HCT116 (cell line): ENCODE results near the gene FRA10AC1. TPM values are rescaled to one million over a fixed set of nuclear protein-coding genes. Genes with fewer than 3 reads are reported as not detected.

Experiments
- ATAC-seq: fragments of 200-7000 bp; cut with Tn5 transposase; 2 replicates; pipeline ENCODE4 v1.9.1; 2020; ENCODE audit warnings: mild to moderate bottlenecking, moderate library complexity
- BruUV-seq: library from RNA; stranded (reverse); fragments of 400-500 nt; replicated peaks from 2 replicates; lab custom pipeline; 2021; lab: Mats Ljungman, UMichigan
- CTCF ChIA-PET: fragments of 300-600 bp; sonication (Branson Sonifier 250); formaldehyde crosslinking; loops from one replicate; lab custom pipeline; 2021; ENCODE audit warnings: antibody characterized with exemption; lab: Charles Lee
- POLR2A ChIA-PET: fragments of 300-600, 350-600 bp; sonication (Branson Sonifier 250); formaldehyde crosslinking; loops from one replicate; lab custom pipeline; 2021; ENCODE audit warnings: antibody characterized with exemption; lab: Charles Lee
- RAD21 ChIA-PET, 2 experiments: fragments of 300-600 bp; sonication (Branson Sonifier 250); formaldehyde crosslinking; loops; one replicate each; lab custom pipeline; 2023; ENCODE audit warnings: low total read pairs in 2 of 2; ENCODE audit not compliant: uncharacterized antibody in 2 of 2, unreplicated experiment in 2 of 2, low non-redundant PET in 1 of 2; lab: Charles Lee
- DNase-seq: peaks from one replicate; pipeline ENCODE4 v3.0.0-alpha.2; 2010; ENCODE audit warnings: low read depth, low spot score
- H2AFZ ChIP-seq: fragments of 200-600 bp; shearing (Covaris generic), sonication (generic); 2 replicates; pipeline ENCODE4 v1.6.1; 2017; ENCODE audit warnings: low read depth, mixed run types, mixed read lengths, antibody characterized with exemption, low read length; ENCODE audit not compliant: poor library complexity, severe bottlenecking
- H3K27ac ChIP-seq: 2 replicates; pipeline ENCODE4 v1.5.1; 2012; ENCODE audit warnings: low read depth, low read length
- H3K27me3 ChIP-seq: fragments of 200-600 bp; sonication (generic); 2 replicates; pipeline ENCODE4 v1.6.1; 2016; ENCODE audit warnings: mixed run types, low read length, mixed read lengths; ENCODE audit not compliant: insufficient read depth
- H3K36me3 ChIP-seq, 2 experiments: fragments of 200-500 bp in 1 of 2; fragments of 200-600 bp in 1 of 2; sonication (Bioruptor generic) in 1 of 2; sonication (generic) in 1 of 2; 2 replicates each; pipeline versions ENCODE4 v1.5.1 to v1.6.1; 2014 to 2016; ENCODE audit warnings: low read length in 2 of 2, inconsistent platforms in 1 of 2, mixed read lengths in 1 of 2, mixed run types in 1 of 2; ENCODE audit not compliant: insufficient read depth in 2 of 2, control insufficient read depth in 1 of 2
- H3K4me1 ChIP-seq, 2 experiments: fragments of 200-600 bp in 1 of 2; sonication (generic) in 1 of 2; 2 replicates each; pipeline versions ENCODE4 v1.5.1 to v1.6.1; 2012 to 2017; ENCODE audit warnings: low read length in 2 of 2, inconsistent platforms in 1 of 2, mild to moderate bottlenecking in 1 of 2, mixed read lengths in 1 of 2, mixed run types in 1 of 2, moderate library complexity in 1 of 2; ENCODE audit not compliant: insufficient read depth in 2 of 2, control insufficient read depth in 1 of 2
- H3K4me2 ChIP-seq: fragments of 200-600 bp; sonication (generic); 2 replicates; pipeline ENCODE4 v1.6.1; 2017; ENCODE audit warnings: mixed run types, low read length, mixed read lengths
- H3K4me3 ChIP-seq, 2 experiments: fragments of 200-600 bp in 1 of 2; sonication (generic) in 1 of 2; replicated peaks in 1 of 2; 2 replicates each; pipeline ENCODE4 v1.5.1; 2011 to 2016; ENCODE audit warnings: low read length in 2 of 2, control low read depth in 1 of 2, low read depth in 1 of 2, mild to moderate bottlenecking in 1 of 2, mixed read lengths in 1 of 2, mixed run types in 1 of 2
- H3K79me2 ChIP-seq: fragments of 200-600 bp; sonication (generic); 2 replicates; pipeline ENCODE4 v1.6.1; 2017; ENCODE audit warnings: mild to moderate bottlenecking, mixed run types, low read length, moderate library complexity, mixed read lengths; ENCODE audit not compliant: insufficient read depth
- H3K9ac ChIP-seq: fragments of 200-600 bp; sonication (generic); 2 replicates; pipeline ENCODE4 v1.6.1; 2016; ENCODE audit warnings: low read length, mixed read lengths
- H3K9me2 ChIP-seq: fragments of 200-600 bp; sonication (generic), shearing (Covaris generic); 2 replicates; pipeline ENCODE4 v1.6.1; 2017; ENCODE audit warnings: mixed run types, mild to moderate bottlenecking, moderate library complexity; ENCODE audit not compliant: insufficient read depth
- H3K9me3 ChIP-seq, 2 experiments: fragments of 200-500 bp in 1 of 2; fragments of 200-600 bp in 1 of 2; sonication (Bioruptor generic) in 1 of 2; sonication (generic) in 1 of 2; 2 replicates each; pipeline ENCODE4 v1.6.1; 2014 to 2017; ENCODE audit warnings: low read length in 2 of 2, mixed read lengths in 2 of 2, inconsistent platforms in 1 of 2, low read depth in 1 of 2, mild to moderate bottlenecking in 1 of 2, mixed run types in 1 of 2, moderate library complexity in 1 of 2; ENCODE audit not compliant: control insufficient read depth in 1 of 2, insufficient read depth in 1 of 2
- H4K20me1 ChIP-seq: fragments of 200-600 bp; sonication (generic), shearing (Covaris generic); 2 replicates; pipeline ENCODE4 v1.6.1; 2017; ENCODE audit warnings: mixed run types, mild to moderate bottlenecking, moderate library complexity; ENCODE audit not compliant: insufficient read depth
- ELF1 ChIP-seq: IDR thresholded peaks from 2 replicates; pipeline ENCODE4 v1.6.1; 2012; ENCODE audit warnings: low read depth, borderline replicate concordance
- EZH2phosphoT487 ChIP-seq: fragments of 200-600 bp; IDR thresholded peaks from 2 replicates; pipeline ENCODE4 v1.6.1; 2018; ENCODE audit warnings: antibody characterized with exemption, borderline replicate concordance
- FOSL1 ChIP-seq: IDR thresholded peaks from 2 replicates; pipeline ENCODE4 v1.6.1; 2012; ENCODE audit warnings: low read depth
- JUND ChIP-seq: IDR thresholded peaks from 2 replicates; pipeline ENCODE4 v1.6.1; 2012
- RAD21 ChIP-seq: IDR thresholded peaks from 2 replicates; pipeline ENCODE4 v1.6.1; 2012; ENCODE audit warnings: low read depth, mild to moderate bottlenecking
- SP1 ChIP-seq: IDR thresholded peaks from 2 replicates; pipeline ENCODE4 v1.6.1; 2012; ENCODE audit warnings: low read depth
- ZBTB33 ChIP-seq: IDR thresholded peaks from 2 replicates; pipeline ENCODE4 v1.6.1; 2011; ENCODE audit warnings: mild to moderate bottlenecking, low read length, moderate library complexity; ENCODE audit not compliant: insufficient replicate concordance; ENCODE audit errors: extremely low read depth
- intact Hi-C: fragments of 100-400 bp; cut with micrococcal nuclease; formaldehyde crosslinking; loops from 2 replicates; pipeline ENCODE4 v1.10.0; 2022
- total RNA-seq: library from RNA; stranded (reverse); gene quantifications from one replicate; pipeline ENCODE4 v1.2.1, GENCODE V29; 2021; ENCODE audit not compliant: unreplicated experiment
- TF ChIP-seq, protein P1 (sequence below): IDR thresholded peaks from 2 replicates; pipeline ENCODE4 v1.6.1; 2012; ENCODE audit warnings: low read depth

The FRA10AC1 gene
- total RNA-seq, 1 experiment from 2014 or later = 21.9 TPM

DNA sequence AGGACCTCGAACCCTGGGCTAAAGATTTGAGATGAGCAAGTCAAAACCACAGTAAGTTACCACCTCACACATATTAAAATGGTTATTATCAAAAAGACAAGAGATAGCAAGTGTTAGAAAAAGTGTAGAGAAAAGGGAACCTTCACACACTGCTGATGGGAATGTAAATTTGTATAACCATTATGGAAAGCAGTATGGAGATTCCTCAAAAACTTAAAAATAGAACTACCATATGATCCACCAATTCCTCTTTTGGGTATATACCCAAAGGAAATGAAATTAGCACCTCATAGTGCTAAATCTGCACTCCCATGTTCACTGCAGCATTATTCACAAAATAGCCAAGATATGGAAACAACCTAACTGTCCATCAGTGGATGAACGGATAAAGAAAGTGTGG lies 20.8 kb upstream of the FRA10AC1 start:
- Histone ChIP-seq H3K4me1 (no peaks in the 10 kb centered on the region), H3K79me2 (no peaks in the 10 kb centered on the region), H2AFZ (no peak overlapping the region), H3K4me3 (no peak overlapping the region), H3K9ac (no peak overlapping the region), H3K36me3 (no peaks in the 10 kb centered on the region), H3K4me2 (no peak overlapping the region), H3K9me3 (no peaks in the 10 kb centered on the region), H4K20me1 (no peaks in the 10 kb centered on the region), H3K9me2 (0 out of 2 replicates have a peak, but pooled peaks cover 5% of the 10 kb centered on the region), H3K27ac (no peak overlapping the region), H3K27me3 (peaks cover 21% of the 10 kb centered on the region)
- DNase-seq (no peak), ATAC-seq (no peak)
- POLR2A ChIA-PET = no interaction called here
- CTCF ChIA-PET = no interaction called here
- no peak for TF ChIP-seq FOSL1
- no peak for TF ChIP-seq ELF1
- TF ChIP-seq SP1 = no peak
- TF ChIP-seq EZH2phosphoT487 = no peak
- TF ChIP-seq JUND = no peak
- TF ChIP-seq ZBTB33 = no peak
- TF ChIP-seq RAD21 = no peak
- TF ChIP-seq, protein P1, sequence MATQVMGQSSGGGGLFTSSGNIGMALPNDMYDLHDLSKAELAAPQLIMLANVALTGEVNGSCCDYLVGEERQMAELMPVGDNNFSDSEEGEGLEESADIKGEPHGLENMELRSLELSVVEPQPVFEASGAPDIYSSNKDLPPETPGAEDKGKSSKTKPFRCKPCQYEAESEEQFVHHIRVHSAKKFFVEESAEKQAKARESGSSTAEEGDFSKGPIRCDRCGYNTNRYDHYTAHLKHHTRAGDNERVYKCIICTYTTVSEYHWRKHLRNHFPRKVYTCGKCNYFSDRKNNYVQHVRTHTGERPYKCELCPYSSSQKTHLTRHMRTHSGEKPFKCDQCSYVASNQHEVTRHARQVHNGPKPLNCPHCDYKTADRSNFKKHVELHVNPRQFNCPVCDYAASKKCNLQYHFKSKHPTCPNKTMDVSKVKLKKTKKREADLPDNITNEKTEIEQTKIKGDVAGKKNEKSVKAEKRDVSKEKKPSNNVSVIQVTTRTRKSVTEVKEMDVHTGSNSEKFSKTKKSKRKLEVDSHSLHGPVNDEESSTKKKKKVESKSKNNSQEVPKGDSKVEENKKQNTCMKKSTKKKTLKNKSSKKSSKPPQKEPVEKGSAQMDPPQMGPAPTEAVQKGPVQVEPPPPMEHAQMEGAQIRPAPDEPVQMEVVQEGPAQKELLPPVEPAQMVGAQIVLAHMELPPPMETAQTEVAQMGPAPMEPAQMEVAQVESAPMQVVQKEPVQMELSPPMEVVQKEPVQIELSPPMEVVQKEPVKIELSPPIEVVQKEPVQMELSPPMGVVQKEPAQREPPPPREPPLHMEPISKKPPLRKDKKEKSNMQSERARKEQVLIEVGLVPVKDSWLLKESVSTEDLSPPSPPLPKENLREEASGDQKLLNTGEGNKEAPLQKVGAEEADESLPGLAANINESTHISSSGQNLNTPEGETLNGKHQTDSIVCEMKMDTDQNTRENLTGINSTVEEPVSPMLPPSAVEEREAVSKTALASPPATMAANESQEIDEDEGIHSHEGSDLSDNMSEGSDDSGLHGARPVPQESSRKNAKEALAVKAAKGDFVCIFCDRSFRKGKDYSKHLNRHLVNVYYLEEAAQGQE = no peak
- RAD21 ChIA-PET = interaction anchor here in 1 of 2 experiments (0.6 kb wide), 1 partner anchor 21 kb away, joined by 3 read pairs; the partner anchor contains the start of gene FRA10AC1
- intact Hi-C loops = no loop called here
- no TSS peak for BruUV-seq
